ENCODE data around the gene NAPSA. TPM values are rescaled to one million over a fixed set of nuclear protein-coding genes. Genes with fewer than 3 reads are reported as not detected.
A peak's percentile ranks its signal among the peaks of the same experiment; 100 is the strongest.

Gene NAPSA
- polyA plus RNA-seq, 1 donor, result 2.8 TPM

DNA sequence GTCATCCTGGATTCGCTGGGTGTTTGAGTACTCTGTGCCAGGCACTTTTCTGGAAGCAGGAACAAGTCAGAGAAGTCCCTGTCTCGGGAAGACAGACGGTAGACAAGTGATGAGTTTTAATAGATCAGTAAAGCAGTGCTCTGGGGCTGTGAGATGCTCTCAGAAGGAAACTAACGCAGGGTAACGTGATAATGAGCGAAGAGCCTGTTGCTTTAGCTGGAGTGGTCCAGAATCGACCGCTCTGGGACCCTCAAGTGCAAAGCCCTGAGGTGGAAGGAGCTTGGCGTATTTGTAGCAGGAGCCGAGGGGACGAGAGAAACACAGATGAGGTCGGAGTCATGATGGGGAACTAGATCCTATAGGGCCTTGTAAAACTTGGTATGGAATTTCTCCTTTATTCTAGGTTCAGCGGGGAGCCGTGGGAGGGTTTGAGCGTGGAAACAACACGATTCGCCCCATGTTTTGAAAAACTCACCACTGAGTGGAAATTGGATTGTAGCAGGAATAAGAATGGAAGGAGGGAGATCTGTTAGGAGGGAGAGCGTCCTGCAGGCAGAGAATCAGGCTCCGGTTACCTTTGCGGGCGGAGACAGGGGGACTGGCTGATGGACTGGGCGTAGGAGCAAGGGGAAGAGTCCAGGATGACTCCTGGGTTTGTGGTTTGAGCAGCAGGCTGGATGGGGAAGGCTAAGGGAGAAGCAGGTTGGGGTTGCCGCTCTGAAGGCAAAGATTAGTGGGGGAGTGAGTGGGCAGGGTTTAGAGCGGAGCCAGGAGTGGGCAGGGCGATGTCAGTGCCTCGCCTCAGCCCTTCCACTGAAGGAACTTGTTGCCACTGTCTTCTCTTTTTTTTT, 19.5 kb upstream of the NAPSA start:
- peak in 1 of 2 donors; percentile 20 for DNase-seq
- no CpG with 5 or more reads among the region's 26 CpGs for WGBS (ENCODE audit: insufficient coverage, low lambda C conversion rate)
- peaks cover 36% of the 10 kb centered on the region for H3K36me3 ChIP-seq (ENCODE audit: control insufficient read depth, insufficient read depth, low read length)
- peak overlapping the region; percentile 80 for H3K27ac ChIP-seq (ENCODE audit: low read length)
- H3K9me3 ChIP-seq (ENCODE audit: control insufficient read depth, low read depth, low read length), result no peaks in the 10 kb centered on the region
- no peaks in the 10 kb centered on the region for H3K27me3 ChIP-seq (ENCODE audit: control insufficient read depth, insufficient read depth, low read length)
- H3K4me1 ChIP-seq (ENCODE audit: control insufficient read depth, insufficient read depth, low read length), result peaks cover 18% of the 10 kb centered on the region
- H3K4me3 ChIP-seq (ENCODE audit: low read length), result peak overlapping the region; percentile 74

DNA sequence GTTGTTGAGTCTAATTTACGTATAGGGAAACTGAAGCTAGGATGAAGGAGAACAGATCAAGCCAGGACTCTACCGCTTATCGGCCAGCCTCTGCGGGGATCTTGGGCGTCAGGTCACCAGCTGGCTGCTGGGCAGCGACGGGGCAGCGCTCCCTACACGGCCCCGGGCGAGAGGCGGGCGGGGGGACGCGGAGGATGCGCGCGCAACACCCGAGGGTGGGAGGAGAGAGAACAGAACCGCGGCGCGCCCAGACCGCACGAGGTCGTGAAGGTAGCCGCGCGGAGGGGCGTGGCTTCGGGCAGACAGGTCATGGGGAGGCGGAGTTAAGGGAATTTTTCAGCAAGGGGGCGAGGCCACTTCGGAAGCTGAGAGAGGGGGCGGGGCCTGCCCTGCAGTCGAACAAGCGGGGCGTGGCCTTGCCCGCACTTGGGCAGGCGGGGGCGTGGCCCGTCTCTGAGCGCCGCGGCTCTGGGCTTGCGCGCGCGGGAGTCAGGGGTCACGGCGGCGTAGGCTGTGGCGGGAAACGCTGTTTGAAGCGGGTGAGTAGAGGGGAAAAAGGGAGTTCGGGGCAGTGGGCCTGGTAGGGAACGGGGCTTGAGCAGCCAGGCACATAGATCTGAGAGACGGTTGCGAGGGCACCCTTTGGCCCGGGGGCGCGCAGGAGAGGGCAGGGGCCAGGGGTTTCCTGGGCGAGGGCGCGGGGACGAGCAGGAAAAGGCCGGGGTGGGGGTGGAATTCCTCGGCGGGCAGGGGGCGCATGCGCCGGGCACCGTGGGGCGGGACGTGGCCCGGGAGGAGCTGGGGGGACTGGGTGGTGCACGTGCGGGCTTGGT, 18.6 kb upstream of the NAPSA start, which contains the start of gene POLD1:
Gene POLD1, plus strand, starts transcription at position 496 of the 833 bp plus-strand sequence. CDS start 14,505 bp downstream, outside the sequence.
- 10% methylated on average over 2 of the region's 78 CpGs for WGBS (ENCODE audit: insufficient coverage, low lambda C conversion rate)
- Histone ChIP-seq H3K4me3 (ENCODE audit: low read length) (peak within 1 kb of the TSS; percentile 74), H3K4me1 (ENCODE audit: control insufficient read depth, insufficient read depth, low read length) (peaks cover 18% of the 10 kb centered on the region), H3K27me3 (ENCODE audit: control insufficient read depth, insufficient read depth, low read length) (no peaks in the 10 kb centered on the region), H3K9me3 (ENCODE audit: control insufficient read depth, low read depth, low read length) (no peaks in the 10 kb centered on the region), H3K27ac (ENCODE audit: low read length) (peak within 1 kb of the TSS; percentile 80), H3K36me3 (ENCODE audit: control insufficient read depth, insufficient read depth, low read length) (peaks cover 45% of the 10 kb centered on the region)
- peak; percentile 97 to 99 for DNase-seq

DNA sequence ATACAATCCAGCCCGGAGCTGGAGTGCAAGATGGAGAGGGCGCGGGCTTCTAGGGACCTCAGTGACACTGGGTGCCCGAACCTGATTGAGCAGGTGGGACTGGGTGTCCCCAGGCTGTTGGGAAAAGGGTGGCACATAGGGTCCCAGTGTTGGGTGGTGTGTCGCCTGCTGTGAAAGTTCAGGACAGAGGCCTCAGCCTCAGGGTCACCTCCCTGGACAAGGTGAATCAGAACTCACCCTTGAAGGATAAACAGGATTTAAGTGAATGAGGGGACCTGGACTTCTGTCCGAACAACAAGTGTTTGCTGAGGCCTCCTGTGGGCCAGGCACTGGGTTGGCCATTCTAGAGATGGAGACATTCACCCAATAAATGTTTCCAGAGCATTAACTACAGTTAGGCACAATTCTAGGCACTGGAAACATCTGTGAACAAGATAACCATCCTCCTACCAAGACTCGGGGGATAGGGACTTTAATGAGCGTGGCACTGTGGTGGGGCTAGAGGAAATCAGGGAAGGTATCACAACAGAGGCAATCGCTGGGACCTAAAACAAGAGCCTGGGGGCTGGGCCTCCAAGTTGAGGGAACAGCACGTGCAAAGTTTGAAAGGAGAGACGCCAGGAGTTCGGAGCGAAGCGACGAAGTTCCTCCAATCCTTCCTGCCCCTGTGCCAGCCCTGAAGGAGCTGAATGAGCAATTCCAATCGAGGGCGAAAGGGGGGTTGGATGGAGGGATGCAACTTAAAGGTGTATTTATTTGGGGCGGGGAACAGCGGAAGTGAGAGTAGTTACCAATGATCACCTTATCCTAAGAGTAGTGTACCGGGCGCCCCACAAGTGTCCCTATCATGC, 17.8 kb upstream of the NAPSA start:
- peaks cover 18% of the 10 kb centered on the region for H3K4me1 ChIP-seq (ENCODE audit: control insufficient read depth, insufficient read depth, low read length)
- no peaks in the 10 kb centered on the region for H3K9me3 ChIP-seq (ENCODE audit: control insufficient read depth, low read depth, low read length)
- H3K27me3 ChIP-seq (ENCODE audit: control insufficient read depth, insufficient read depth, low read length), result no peaks in the 10 kb centered on the region
- peak overlapping the region; percentile 74 for H3K4me3 ChIP-seq (ENCODE audit: low read length)
- peaks cover 53% of the 10 kb centered on the region for H3K36me3 ChIP-seq (ENCODE audit: control insufficient read depth, insufficient read depth, low read length)
- DNase-seq, result no peak
- WGBS (ENCODE audit: insufficient coverage, low lambda C conversion rate), result no CpG with 5 or more reads among the region's 21 CpGs
- H3K27ac ChIP-seq (ENCODE audit: low read length), result peak overlapping the region; percentile 80

DNA sequence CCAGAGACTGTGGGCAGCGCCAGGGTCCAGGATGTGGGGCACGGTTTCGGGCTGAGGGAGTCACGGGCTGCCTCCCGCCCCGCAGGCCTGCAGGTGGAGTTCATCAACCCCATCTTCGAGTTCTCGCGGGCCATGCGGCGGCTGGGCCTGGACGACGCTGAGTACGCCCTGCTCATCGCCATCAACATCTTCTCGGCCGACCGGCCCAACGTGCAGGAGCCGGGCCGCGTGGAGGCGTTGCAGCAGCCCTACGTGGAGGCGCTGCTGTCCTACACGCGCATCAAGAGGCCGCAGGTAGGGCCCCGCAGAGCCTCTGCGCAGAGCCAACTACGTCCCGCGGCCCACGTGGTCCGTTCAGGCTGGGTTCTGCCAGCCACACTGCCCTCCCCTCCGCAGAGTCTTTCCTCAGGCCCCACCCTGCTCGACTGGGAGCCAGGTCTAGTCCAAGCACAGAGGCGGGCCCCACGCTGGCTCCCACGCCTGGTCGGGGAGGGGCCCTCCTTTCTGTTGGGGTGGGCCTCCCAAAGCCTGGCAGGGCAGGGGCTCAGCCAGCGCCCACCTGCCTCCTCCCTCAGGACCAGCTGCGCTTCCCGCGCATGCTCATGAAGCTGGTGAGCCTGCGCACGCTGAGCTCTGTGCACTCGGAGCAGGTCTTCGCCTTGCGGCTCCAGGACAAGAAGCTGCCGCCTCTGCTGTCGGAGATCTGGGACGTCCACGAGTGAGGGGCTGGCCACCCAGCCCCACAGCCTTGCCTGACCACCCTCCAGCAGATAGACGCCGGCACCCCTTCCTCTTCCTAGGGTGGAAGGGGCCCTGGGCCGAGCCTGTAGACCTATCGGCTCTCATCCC, 16.7 kb upstream of the NAPSA start:
- Histone ChIP-seq H3K9me3 (ENCODE audit: control insufficient read depth, low read depth, low read length) (no peaks in the 10 kb centered on the region), H3K4me1 (ENCODE audit: control insufficient read depth, insufficient read depth, low read length) (peaks cover 18% of the 10 kb centered on the region), H3K4me3 (ENCODE audit: low read length) (no peak overlapping the region), H3K36me3 (ENCODE audit: control insufficient read depth, insufficient read depth, low read length) (peaks cover 59% of the 10 kb centered on the region), H3K27ac (ENCODE audit: low read length) (no peak overlapping the region), H3K27me3 (ENCODE audit: control insufficient read depth, insufficient read depth, low read length) (no peaks in the 10 kb centered on the region)
- DNase-seq, result no peak
- no CpG with 5 or more reads among the region's 58 CpGs for WGBS (ENCODE audit: insufficient coverage, low lambda C conversion rate)

DNA sequence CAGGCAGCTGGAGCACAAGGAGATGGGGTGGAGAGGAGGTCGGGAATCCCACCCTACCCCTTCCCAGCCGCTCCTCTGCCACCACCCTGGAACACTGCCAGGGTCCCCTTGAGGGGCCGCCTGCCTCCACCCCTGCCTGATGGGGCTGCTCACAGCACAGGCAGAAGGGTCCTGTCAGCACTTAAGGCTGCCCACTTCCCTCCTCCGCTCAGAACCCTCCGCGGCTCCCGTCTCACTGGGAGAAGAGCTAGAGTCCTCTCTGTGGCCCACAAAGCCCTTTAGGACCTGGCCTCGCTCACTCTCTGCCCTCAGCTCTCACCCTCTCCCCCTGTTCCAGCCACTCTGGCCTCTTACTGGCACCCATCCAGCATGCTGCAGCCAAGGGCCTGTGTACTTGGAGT, 15.3 kb upstream of the NAPSA start:
- H3K4me1 ChIP-seq (ENCODE audit: control insufficient read depth, insufficient read depth, low read length), result peaks cover 16% of the 10 kb centered on the region
- H3K9me3 ChIP-seq (ENCODE audit: control insufficient read depth, low read depth, low read length), result no peaks in the 10 kb centered on the region

DNA sequence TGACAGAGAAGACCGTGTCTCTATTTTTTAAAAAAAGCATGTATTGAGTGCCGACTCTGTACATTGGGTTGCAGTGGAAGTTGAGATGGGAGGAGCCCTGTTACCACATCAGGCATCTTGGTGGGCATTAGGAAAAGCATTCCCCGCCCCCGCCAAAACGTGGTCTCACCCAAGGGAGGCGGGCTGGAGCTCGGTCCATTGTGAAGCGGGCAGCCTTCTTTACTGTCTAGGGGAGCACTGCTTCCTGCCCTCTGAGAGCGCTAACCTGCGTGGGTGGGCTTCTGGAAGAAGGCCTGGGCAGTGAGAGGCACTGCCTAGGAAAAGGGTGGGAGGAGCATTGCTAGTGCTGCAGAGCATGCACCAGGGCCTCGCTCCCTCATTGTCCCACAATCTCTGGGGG, 14.7 kb upstream of the NAPSA start:
- no peak overlapping the region for H3K4me3 ChIP-seq (ENCODE audit: low read length)
- H3K27me3 ChIP-seq (ENCODE audit: control insufficient read depth, insufficient read depth, low read length), result no peaks in the 10 kb centered on the region
- H3K4me1 ChIP-seq (ENCODE audit: control insufficient read depth, insufficient read depth, low read length), result peaks cover 12% of the 10 kb centered on the region
- no CpG with 5 or more reads among the region's 11 CpGs for WGBS (ENCODE audit: insufficient coverage, low lambda C conversion rate)
- H3K27ac ChIP-seq (ENCODE audit: low read length), result no peak overlapping the region
- no peaks in the 10 kb centered on the region for H3K9me3 ChIP-seq (ENCODE audit: control insufficient read depth, low read depth, low read length)
- H3K36me3 ChIP-seq (ENCODE audit: control insufficient read depth, insufficient read depth, low read length), result peaks cover 56% of the 10 kb centered on the region
- DNase-seq, result no peak

More for the DNA sequence above, 15.3 kb upstream of the NAPSA start:
- Histone ChIP-seq H3K4me3 (ENCODE audit: low read length) (no peak overlapping the region), H3K27ac (ENCODE audit: low read length) (no peak overlapping the region), H3K36me3 (ENCODE audit: control insufficient read depth, insufficient read depth, low read length) (peaks cover 56% of the 10 kb centered on the region), H3K27me3 (ENCODE audit: control insufficient read depth, insufficient read depth, low read length) (no peaks in the 10 kb centered on the region)
- no CpG with 5 or more reads among the region's 8 CpGs for WGBS (ENCODE audit: insufficient coverage, low lambda C conversion rate)
- DNase-seq, result no peak

DNA sequence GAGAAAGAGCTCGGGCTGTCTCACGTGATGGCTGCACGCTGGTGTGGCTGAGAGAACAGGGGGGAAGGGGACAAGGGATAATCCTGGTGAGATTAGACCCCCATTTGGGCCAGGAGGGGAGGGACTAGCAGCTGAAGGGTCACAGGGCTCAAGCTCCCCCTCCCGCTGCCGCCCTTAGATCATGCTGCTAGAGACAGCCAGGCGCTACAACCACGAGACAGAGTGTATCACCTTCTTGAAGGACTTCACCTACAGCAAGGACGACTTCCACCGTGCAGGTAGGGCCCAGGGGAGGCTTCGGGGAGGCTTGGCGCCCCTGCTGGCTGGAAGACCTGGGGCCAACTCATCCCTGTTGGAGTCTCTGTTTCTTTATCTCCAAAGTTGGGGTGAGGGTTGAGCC, 14.2 kb upstream of the NAPSA start:
- Histone ChIP-seq H3K9me3 (ENCODE audit: control insufficient read depth, low read depth, low read length) (no peaks in the 10 kb centered on the region), H3K4me1 (ENCODE audit: control insufficient read depth, insufficient read depth, low read length) (peaks cover 7% of the 10 kb centered on the region), H3K27me3 (ENCODE audit: control insufficient read depth, insufficient read depth, low read length) (no peaks in the 10 kb centered on the region), H3K4me3 (ENCODE audit: low read length) (no peak overlapping the region), H3K36me3 (ENCODE audit: control insufficient read depth, insufficient read depth, low read length) (peaks cover 56% of the 10 kb centered on the region), H3K27ac (ENCODE audit: low read length) (no peak overlapping the region)
- no CpG with 5 or more reads among the region's 11 CpGs for WGBS (ENCODE audit: insufficient coverage, low lambda C conversion rate)
- no peak for DNase-seq

DNA sequence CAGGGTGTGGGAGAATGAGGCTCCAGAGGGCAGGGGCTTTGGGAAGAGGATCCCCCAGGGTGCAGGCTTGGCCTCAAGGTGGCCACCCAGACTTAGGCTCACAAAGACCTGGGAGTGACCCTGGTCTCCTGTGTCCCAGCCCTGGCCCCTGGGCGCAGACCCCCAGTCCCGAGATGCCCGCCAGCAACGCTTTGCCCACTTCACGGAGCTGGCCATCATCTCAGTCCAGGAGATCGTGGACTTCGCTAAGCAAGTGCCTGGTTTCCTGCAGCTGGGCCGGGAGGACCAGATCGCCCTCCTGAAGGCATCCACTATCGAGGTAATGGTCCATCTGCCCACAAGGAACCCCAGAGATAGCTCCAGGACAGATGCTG, 13.4 kb upstream of the NAPSA start:
- no CpG with 5 or more reads among the region's 10 CpGs for WGBS (ENCODE audit: insufficient coverage, low lambda C conversion rate)
- H3K9me3 ChIP-seq (ENCODE audit: control insufficient read depth, low read depth, low read length), result no peaks in the 10 kb centered on the region
- peaks cover 6% of the 10 kb centered on the region for H3K4me1 ChIP-seq (ENCODE audit: control insufficient read depth, insufficient read depth, low read length)
- no peak overlapping the region for H3K4me3 ChIP-seq (ENCODE audit: low read length)
- H3K27me3 ChIP-seq (ENCODE audit: control insufficient read depth, insufficient read depth, low read length), result no peaks in the 10 kb centered on the region
- H3K36me3 ChIP-seq (ENCODE audit: control insufficient read depth, insufficient read depth, low read length), result peaks cover 56% of the 10 kb centered on the region
- DNase-seq, result no peak
- no peak overlapping the region for H3K27ac ChIP-seq (ENCODE audit: low read length)

DNA sequence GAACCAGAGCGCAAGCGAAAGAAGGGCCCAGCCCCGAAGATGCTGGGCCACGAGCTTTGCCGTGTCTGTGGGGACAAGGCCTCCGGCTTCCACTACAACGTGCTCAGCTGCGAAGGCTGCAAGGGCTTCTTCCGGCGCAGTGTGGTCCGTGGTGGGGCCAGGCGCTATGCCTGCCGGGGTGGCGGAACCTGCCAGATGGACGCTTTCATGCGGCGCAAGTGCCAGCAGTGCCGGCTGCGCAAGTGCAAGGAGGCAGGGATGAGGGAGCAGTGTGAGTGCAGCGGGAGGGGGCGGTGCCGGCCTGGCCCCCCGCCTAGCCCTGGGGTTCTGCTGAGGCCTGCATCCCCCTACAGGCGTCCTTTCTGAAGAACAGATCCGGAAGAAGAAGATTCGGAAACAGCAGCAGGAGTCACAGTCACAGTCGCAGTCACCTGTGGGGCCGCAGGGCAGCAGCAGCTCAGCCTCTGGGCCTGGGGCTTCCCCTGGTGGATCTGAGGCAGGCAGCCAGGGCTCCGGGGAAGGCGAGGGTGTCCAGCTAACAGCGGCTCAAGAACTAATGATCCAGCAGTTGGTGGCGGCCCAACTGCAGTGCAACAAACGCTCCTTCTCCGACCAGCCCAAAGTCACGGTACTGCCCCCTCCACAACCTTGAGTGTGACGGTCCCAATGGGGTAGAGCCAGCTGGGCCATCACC, 12.9 kb upstream of the NAPSA start:
- peaks cover 56% of the 10 kb centered on the region for H3K36me3 ChIP-seq (ENCODE audit: control insufficient read depth, insufficient read depth, low read length)
- peaks cover 2% of the 10 kb centered on the region for H3K4me1 ChIP-seq (ENCODE audit: control insufficient read depth, insufficient read depth, low read length)
- no peak overlapping the region for H3K4me3 ChIP-seq (ENCODE audit: low read length)
- no peak for DNase-seq
- H3K9me3 ChIP-seq (ENCODE audit: control insufficient read depth, low read depth, low read length), result no peaks in the 10 kb centered on the region
- no CpG with 5 or more reads among the region's 36 CpGs for WGBS (ENCODE audit: insufficient coverage, low lambda C conversion rate)
- H3K27me3 ChIP-seq (ENCODE audit: control insufficient read depth, insufficient read depth, low read length), result no peaks in the 10 kb centered on the region
- no peak overlapping the region for H3K27ac ChIP-seq (ENCODE audit: low read length)

All from large intestine (tissue), 3 donors.